HG02840 (cell line): Measurements from ENCODE around the gene SLC38A1.
"Not testable (repeated sequence)": the region's sequence is repeated elsewhere in the genome, so short reads cannot be mapped to it uniquely, and the experiment has no call there.

ENCODE experiments used
- ATAC-seq: cut with Tn5 transposase; IDR thresholded peaks from one replicate; pipeline ENCODE4 v1.9.1; 2021; ENCODE audit warnings: mild to moderate bottlenecking, moderate library complexity, moderate number of reproducible peaks; ENCODE audit not compliant: unreplicated experiment, low FRiP score

Gene SLC38A1

GRCh38 chr12:46268583-46269428 is at the start of gene SLC38A1:
Gene SLC38A1, minus strand, starts transcription at chr12:46269043. Its CDS starts 29,243 bp downstream, at chr12:46239800.
- ATAC-seq: peak; percentile 67

DNA sequence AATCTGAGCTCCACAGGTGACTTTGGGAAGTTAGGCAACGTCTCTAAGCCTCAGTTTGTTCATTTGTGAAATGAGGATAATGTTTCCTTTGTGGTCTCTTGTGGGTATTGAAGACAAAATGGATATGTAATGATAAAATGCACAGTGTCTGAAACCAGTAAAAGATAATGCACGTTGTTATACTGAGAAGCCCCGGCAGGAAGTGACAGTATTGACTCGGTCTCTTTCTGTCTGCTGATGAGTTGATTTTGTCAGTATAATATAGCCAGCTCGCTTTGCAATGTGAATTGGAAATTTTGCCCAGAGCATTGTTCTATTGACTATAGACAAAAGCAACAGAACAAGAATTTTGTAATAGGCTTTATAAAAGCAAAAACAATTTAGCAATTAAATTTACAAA is 49.2 kb upstream of the SLC38A1 start:
- ATAC-seq: no peak

- ATAC-seq: no peak
Observed at GRCh38 chr12:46304070-46304469, 35.2 kb upstream of the SLC38A1 start.

DNA sequence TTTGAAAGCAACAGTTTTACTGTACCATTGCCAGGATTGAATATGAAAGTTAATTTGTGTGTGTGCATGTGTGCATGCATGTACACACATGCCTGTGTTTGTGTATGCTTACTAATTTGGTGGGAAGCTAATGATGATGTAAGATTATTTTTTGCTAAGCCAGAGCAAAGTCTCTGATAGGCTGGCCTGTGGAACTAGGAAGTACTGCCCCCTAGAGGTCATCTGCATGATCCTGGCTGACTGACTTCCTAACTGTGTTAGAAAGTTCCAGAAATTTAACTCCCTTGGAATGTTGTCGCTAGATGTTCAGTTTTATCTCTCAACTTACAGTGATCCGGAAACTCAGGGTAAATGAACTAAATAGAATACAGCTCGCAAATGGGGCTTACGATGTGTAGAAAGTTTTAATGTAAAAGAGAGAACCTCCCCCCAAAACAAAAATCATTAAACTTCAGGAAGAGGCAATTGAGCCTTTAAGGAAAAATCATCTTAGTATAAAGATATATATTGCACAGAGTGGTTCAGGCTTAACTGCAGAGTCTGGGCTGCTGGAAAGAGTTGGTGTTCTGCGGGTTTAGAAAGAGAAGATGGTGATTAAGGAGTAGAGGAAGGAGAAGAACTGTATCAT is 34.3 kb upstream of the SLC38A1 start:
- ATAC-seq: no peak

DNA sequence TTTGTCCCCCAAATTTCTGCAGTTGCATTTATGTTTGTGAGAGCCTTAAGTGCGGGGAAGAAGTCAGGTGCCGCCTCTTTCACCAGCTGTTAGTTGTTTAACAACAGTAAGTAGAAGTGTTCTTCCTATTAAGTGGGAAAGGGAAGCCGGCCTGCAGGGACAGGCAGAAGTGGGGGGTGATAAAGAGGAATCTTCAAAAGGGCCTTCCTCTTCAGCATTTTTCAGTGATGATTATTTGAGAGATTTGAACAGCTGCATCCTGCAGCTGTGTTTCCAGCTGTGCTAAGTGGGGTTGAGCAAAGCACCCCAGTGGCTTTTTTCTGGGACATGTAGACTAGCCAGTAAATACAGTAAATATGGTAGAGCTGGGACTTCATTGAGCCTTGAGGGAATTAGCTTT is 32.1 kb upstream of the SLC38A1 start:
- ATAC-seq: no peak

- ATAC-seq: no peak
Observed at GRCh38 chr12:46299851-46300250, 31.0 kb upstream of the SLC38A1 start.

GRCh38 chr12:46298261-46298660 is 29.4 kb upstream of the SLC38A1 start:
- ATAC-seq: no peak

GRCh38 chr12:46296822-46297221 is 28.0 kb upstream of the SLC38A1 start:
- no peak for ATAC-seq

DNA sequence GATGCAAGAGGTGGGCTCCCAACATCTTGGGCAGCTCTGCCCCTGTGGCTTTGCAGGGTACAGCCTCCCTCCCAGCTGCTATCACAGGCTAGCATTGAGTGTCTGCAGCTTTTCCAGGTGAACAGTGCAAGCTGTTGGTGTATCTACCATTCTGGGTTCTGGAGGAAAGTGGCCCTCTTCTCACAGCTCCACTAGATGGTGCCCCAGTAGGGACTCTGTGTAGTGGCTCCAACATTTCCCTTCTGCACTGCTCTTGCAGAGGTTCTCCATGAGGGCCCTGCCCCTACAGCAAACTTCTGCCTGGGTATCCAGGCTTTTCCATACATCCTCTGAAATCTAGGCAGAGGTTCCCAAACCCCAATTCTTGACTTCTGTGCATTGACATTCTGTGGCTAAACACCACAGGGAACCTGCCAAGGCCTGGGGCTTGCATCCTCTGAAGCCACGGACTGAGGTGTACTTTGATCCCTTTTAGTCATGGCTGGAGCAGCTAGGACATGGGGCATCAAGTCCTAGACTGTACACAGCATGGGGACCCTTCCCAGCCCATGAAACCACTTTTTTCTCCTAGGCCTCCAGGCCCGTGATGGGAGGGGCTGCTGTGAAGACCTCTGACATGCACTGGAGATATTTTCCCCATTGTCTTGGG is 24.0 kb upstream of the SLC38A1 start:
- no peak for ATAC-seq

DNA sequence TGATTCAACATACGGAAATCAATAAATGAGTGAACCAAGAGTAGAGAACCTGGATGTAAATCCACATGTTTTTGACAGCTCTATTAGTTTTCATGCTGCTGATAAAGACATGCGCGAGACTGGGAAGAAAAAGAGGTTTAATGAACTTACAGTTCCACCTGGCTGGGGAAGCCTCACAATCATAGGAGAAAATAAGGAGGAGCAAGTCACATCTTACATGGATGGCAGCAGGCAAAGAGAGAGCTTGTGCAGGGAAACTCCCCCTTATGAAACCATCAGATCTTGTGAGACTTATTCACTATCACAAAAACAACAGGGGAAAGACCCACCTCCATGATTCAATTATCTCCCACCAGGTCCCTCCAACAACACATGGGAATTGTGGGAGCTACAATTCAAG is 23.1 kb upstream of the SLC38A1 start:
- ATAC-seq: not testable (repeated sequence)

DNA sequence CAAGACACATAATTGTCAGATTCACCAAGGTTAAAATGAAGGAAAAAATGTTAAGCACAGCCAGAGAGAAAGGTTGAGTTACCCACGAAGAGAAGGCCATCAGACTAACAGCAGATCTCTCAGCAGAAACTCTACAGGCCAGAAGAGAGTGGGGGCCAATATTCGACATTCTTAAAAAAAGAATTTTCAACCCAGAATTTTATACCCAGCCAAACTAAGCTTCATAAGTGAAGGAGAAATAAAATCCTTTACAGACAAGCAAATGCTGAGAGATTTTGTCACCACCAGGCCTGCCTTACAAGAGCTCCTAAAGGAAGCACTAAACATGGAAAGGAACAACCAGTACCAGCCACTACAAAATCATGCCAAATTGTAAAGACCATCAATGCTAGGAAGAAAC is 16.3 kb upstream of the SLC38A1 start:
- not testable (repeated sequence) for ATAC-seq

GRCh38 chr12:46282829-46283228 is 14.0 kb upstream of the SLC38A1 start:
- ATAC-seq: no peak

DNA sequence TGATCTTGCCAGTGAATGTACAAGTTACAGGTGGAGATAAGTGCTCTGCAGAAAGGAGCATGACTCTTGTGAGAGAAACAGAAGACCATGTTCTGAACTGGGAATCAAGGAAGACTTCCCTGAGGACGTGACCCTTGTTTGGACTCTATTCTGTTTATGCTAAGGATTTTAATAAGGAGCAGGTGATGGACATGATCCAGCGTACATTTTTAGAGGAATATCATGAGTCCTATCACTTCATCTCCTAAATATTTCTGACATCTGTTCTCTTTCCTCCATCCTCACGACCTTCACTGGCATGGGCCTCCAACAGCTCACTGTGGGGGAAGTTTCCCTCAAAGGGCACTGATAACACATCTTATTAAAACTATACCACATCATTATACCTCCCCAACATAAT is 7.9 kb upstream of the SLC38A1 start:
- ATAC-seq: no peak

GRCh38 chr12:46271863-46272262 is 3.0 kb upstream of the SLC38A1 start:
- no peak for ATAC-seq

GRCh38 chr12:46269429-46270241 is 792 bp upstream of the SLC38A1 start:
- peak; percentile 5 for ATAC-seq

DNA sequence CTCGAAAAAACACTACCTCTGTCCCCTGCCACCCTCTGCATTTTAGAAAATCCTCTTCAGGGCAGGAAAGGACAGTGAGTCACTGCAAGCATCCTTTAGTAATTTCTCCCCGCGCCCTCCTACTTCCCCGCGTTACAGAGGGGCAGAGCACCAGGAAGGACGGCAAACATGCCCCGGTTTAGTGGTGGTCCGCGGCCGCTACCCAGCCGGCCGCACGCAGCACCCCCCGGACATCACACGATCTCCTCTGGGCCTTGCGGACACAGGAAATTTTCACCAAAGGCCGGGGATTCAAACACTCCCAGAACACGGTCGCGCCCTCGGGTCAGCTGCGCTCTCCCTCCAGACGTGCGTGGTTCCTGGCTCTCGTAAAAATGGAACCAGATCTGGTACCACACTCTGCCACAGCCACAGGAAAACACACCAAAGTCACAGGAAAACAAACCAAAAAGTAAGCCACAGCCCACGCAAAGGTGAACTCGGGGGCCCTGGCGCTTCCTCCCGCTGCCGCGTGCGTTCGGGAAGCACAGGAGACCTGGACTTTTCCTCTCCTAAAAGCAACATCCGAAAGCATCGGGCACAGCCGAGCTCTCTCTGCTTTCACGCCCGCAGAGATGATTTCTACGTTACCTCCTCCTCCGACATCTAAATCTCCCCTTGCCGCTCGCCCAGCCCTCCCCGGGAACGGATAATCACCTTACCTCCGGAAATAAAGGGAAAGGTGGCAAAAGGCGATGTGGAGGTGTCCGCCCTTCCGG is 839 bp downstream of the SLC38A1 start:
- ATAC-seq: no peak

DNA sequence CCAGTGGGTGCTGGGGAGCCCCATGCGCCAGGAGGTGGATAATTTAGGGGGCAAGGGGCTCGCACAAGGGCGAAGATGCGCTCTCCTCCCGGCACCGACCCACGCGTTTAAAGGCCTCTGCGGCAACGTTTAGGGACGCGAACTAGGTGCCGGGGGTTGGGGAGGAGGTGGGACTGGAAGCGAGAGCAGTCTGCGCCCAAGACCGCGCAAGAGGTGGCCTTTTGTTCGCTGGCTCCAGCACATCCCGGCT is 1.3 kb downstream of the SLC38A1 start:
- no peak for ATAC-seq

- no peak for ATAC-seq
Observed at GRCh38 chr12:46266869-46267574, 1.8 kb downstream of the SLC38A1 start.

DNA sequence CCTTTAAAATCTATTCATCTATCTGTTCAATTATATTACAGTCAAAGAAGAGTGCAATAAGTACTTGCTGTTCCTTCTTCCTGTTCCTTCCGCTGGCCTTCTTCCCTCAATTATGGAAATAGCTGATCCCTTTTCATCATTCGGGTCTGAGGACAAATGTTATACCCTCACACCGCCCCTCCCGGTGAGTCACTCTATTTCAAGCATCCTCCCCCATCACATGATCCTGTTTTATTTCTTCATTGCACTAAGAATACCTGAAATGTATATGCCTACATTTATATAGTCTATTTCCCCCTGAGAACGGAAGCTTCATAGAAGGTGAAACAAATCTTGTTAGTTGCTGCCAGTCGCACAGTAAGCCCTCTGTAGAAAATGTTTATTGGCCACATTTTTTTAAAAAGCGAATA is 2.5 kb downstream of the SLC38A1 start:
- ATAC-seq: no peak

DNA sequence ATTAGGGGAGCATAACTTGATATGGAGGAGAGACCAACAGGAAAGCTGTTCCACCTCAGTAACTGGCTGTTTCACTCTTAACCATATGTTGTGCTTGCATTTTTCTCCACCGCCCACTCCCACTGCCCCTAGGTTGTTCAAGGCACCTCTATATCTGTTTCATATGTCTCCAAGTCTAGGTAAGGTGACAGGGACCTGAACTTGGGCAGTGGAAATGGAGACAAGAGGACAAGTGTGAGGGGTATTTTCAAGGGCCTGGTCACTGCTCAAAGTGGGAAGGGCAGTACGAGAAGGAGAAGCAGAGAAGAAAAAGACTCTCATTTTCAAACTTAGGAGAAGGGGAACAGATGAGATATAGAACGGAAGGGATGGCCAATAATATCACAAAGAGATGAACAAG is 3.1 kb downstream of the SLC38A1 start:
- no peak for ATAC-seq
